HL-60 (cell line): Measurements from ENCODE around the gene STK17A.

Experiments used
- DNase-seq, 2 experiments: peaks; one replicate each; pipeline ENCODE4 v3.0.0-alpha.2; 2010 to 2020; ENCODE audit warnings: low read depth in 1 of 2, low spot score in 1 of 2
- H3K27ac ChIP-seq: fragments of 250-450 bp; sonication (Bioruptor Pico); replicated peaks from 2 replicates; pipeline ENCODE4 v1.5.1; 2020; ENCODE audit warnings: mild to moderate bottlenecking, moderate library complexity
- H3K27me3 ChIP-seq: fragments of 250-450 bp; sonication (Bioruptor Pico); 2 replicates; pipeline ENCODE4 v1.5.1; 2021; ENCODE audit warnings: mild to moderate bottlenecking, moderate library complexity; ENCODE audit not compliant: insufficient read depth, poor library complexity, severe bottlenecking
- H3K4me3 ChIP-seq: replicated peaks from 2 replicates; pipeline ENCODE4 v1.5.1; 2011; ENCODE audit warnings: mild to moderate bottlenecking, control low read depth, low read length; ENCODE audit not compliant: insufficient read depth
- GABPA ChIP-seq: IDR thresholded peaks from 2 replicates; pipeline ENCODE4 v1.6.1; 2012; ENCODE audit warnings: low read depth
- POLR2AphosphoS5 ChIP-seq: IDR thresholded peaks from 2 replicates; pipeline ENCODE4 v1.6.1; 2012; ENCODE audit warnings: low read depth
- SPI1 ChIP-seq: IDR thresholded peaks from 2 replicates; pipeline ENCODE4 v1.6.1; 2012; ENCODE audit warnings: low read depth, mild to moderate bottlenecking, borderline replicate concordance
- TF ChIP-seq, protein P1 (sequence below): IDR thresholded peaks from 2 replicates; pipeline ENCODE4 v1.6.1; 2012; ENCODE audit warnings: low read depth; ENCODE audit not compliant: insufficient replicate concordance
- TF ChIP-seq, protein P2 (sequence below): IDR thresholded peaks from one replicate; pipeline ENCODE4 v1.5.1; 2011; ENCODE audit warnings: low read length, control low read depth, inconsistent platforms; ENCODE audit not compliant: insufficient read depth

STK17A gene

DNA sequence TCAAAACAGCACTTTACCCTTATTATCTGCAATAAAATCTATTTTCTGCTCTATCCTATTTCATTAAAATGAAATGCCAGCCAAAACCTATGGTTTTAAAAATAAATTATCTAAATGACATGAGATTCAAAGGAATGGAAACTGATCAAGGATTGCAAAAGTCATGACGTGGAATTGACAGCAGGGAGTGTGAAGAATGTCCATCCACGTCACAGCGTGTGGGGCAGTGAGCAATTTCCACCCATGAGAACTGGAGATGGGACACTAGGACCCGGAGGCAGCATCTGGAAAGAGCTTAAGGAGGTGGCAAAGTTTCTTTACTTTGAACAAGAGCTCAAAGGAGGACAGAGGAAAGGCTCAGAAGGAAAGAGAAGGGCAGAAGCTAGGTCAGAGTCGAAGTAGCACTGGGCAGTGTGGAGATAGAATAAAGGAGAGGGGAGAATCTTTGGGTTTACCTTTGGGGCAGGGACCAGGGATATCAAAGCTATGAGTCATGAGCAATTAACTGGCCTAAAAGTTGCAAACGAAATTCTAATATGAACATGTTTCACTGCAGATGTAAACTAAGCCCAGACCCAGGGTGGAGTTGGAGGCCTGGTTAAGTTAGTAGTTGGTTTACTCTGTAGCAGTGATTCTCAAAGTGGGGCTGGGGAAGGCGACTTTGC lies 24.9 kb upstream of the STK17A start:
- H3K27ac ChIP-seq = no peak overlapping the region
- no peak overlapping the region for H3K4me3 ChIP-seq
- H3K27me3 ChIP-seq = no peaks in the 10 kb centered on the region
- TF ChIP-seq POLR2AphosphoS5 = no peak
- TF ChIP-seq, protein P1, sequence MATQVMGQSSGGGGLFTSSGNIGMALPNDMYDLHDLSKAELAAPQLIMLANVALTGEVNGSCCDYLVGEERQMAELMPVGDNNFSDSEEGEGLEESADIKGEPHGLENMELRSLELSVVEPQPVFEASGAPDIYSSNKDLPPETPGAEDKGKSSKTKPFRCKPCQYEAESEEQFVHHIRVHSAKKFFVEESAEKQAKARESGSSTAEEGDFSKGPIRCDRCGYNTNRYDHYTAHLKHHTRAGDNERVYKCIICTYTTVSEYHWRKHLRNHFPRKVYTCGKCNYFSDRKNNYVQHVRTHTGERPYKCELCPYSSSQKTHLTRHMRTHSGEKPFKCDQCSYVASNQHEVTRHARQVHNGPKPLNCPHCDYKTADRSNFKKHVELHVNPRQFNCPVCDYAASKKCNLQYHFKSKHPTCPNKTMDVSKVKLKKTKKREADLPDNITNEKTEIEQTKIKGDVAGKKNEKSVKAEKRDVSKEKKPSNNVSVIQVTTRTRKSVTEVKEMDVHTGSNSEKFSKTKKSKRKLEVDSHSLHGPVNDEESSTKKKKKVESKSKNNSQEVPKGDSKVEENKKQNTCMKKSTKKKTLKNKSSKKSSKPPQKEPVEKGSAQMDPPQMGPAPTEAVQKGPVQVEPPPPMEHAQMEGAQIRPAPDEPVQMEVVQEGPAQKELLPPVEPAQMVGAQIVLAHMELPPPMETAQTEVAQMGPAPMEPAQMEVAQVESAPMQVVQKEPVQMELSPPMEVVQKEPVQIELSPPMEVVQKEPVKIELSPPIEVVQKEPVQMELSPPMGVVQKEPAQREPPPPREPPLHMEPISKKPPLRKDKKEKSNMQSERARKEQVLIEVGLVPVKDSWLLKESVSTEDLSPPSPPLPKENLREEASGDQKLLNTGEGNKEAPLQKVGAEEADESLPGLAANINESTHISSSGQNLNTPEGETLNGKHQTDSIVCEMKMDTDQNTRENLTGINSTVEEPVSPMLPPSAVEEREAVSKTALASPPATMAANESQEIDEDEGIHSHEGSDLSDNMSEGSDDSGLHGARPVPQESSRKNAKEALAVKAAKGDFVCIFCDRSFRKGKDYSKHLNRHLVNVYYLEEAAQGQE = no peak
- TF ChIP-seq GABPA = no peak
- TF ChIP-seq, protein P2, sequence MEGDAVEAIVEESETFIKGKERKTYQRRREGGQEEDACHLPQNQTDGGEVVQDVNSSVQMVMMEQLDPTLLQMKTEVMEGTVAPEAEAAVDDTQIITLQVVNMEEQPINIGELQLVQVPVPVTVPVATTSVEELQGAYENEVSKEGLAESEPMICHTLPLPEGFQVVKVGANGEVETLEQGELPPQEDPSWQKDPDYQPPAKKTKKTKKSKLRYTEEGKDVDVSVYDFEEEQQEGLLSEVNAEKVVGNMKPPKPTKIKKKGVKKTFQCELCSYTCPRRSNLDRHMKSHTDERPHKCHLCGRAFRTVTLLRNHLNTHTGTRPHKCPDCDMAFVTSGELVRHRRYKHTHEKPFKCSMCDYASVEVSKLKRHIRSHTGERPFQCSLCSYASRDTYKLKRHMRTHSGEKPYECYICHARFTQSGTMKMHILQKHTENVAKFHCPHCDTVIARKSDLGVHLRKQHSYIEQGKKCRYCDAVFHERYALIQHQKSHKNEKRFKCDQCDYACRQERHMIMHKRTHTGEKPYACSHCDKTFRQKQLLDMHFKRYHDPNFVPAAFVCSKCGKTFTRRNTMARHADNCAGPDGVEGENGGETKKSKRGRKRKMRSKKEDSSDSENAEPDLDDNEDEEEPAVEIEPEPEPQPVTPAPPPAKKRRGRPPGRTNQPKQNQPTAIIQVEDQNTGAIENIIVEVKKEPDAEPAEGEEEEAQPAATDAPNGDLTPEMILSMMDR = no peak
- no peak for TF ChIP-seq SPI1
- no peak for DNase-seq

DNA sequence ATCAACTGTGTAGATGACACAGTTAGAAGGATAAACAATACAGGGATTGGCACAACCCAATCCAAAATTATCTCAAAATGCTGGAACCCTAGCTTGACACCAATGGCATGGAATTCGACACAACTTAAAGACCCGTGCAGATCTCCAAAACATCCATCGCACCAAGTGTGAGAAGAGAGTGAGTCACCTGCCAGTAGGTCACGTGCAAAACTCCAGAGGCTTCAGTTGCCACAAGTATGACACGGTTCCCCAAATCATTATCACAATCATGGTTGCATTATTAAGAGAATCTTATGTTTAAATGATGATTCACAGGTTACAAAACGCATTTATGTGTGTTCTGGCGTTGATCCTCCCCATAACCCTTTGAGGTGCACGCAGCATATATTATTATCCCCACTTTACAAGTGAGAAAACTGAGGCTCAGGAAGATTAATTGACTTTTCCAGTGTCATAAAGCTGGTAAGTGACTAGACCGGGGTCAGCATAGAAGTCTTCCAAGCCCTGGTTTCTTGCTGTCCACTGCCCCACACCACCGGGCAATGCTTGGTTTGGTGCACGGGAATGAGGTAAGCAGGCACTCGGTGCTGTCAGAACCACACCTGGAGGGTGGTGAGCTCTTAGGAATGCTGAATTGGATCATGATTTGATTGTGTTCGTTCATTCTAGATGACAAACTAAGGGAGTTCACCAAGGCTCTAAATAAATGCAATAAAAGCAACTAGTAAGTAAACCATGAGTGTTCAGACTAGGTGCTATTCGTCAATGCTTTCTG lies 23.6 kb upstream of the STK17A start:
- Histone ChIP-seq H3K4me3 (no peak overlapping the region), H3K27ac (no peak overlapping the region), H3K27me3 (no peaks in the 10 kb centered on the region)
- TF ChIP-seq GABPA (no peak), SPI1 (no peak)
- TF ChIP-seq, protein P2 = no peak
- DNase-seq = no peak

DNA sequence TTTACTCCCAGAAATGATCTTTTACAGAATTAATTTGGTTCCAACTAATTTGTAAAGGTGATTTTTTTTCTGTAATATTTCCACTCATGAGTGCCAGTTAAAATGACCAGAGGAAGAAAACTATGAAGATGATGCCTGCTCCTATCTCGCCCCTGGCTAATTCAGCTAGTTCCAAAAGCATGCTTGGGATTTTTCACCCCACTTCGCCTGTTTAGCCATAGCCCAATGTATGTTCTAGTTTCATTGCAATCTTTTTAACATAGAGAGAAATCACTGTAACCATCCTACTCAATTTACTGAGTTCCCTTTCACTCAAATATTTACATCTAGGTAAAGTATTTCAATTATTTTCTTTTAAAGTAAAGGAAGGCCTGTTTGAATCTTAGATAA lies 23.0 kb upstream of the STK17A start:
- no peaks in the 10 kb centered on the region for H3K27me3 ChIP-seq
- no peak overlapping the region for H3K4me3 ChIP-seq
- DNase-seq = no peak
- no peak for TF ChIP-seq SPI1
- TF ChIP-seq, protein P1 = no peak
- TF ChIP-seq POLR2AphosphoS5 = no peak
- TF ChIP-seq, protein P2 = no peak
- TF ChIP-seq GABPA = no peak
- H3K27ac ChIP-seq = no peak overlapping the region
